HG03196 (cell line): ENCODE measurements around the gene ITGAL.
A peak's percentile ranks its signal among the peaks of the same experiment; 100 is the strongest.
"Not testable (repeated sequence)": the region's sequence is repeated elsewhere in the genome, so short reads cannot be mapped to it uniquely, and the experiment has no call there.

Experiments
- ATAC-seq: cut with Tn5 transposase; IDR thresholded peaks from one replicate; pipeline ENCODE4 v1.9.1; 2021; ENCODE audit not compliant: unreplicated experiment

The ITGAL gene

DNA sequence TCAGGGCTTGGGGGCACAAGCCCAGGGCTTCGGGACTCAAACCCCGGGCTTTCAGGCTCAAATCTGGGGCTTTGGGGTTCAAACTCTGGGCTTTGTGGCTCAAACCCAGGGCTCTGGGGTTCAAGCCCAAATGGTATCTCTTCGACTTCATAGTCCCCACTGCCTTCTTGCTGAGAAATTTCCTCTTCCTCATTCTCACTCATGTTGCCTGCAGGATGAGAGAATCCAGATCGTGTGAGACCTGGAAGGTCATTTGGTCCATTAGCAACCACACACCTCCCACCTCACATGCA is 53.2 kb downstream of the ITGAL start:
- ATAC-seq: no peak

DNA sequence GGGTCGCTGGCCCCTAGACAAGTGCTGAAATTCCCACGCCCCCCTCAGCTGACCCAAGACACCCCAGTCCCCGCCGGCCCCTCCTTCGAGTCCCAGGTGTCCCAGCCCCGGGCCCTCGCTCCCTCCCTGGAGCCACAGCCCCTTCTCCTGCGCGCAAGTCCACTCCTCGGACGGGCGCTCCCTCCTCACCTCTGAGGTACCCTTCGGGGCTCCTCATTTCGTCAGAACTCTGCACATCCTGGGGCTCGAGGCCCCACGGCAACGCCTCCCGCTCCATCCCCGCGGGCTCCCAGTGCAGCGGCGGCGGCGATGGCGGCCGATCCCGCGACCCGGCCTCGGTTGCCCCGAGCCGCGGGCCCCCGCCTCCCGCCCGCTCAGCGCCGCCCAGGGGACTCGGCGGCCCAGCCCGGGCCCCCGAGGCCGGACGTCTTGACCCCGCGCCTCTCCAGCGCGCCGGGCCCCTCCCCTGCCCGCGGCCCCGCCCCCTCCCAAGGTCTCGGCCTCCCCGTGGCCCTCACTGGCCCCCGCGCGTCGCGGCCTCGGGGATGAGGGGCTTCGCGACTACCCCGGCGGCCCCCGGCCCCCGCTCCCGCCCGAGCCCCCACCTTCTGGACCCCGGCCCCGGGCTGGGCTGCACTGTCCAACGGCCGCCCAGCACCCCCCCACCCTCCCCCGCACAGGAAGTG is 53.7 kb downstream of the ITGAL start, which contains the start of gene ZNF768:
Gene ZNF768 (minus strand): TSS at position 430 of the 686 bp plus-strand sequence. CDS start 153 bp downstream, at position 277.
- peak; percentile 15 for ATAC-seq

DNA sequence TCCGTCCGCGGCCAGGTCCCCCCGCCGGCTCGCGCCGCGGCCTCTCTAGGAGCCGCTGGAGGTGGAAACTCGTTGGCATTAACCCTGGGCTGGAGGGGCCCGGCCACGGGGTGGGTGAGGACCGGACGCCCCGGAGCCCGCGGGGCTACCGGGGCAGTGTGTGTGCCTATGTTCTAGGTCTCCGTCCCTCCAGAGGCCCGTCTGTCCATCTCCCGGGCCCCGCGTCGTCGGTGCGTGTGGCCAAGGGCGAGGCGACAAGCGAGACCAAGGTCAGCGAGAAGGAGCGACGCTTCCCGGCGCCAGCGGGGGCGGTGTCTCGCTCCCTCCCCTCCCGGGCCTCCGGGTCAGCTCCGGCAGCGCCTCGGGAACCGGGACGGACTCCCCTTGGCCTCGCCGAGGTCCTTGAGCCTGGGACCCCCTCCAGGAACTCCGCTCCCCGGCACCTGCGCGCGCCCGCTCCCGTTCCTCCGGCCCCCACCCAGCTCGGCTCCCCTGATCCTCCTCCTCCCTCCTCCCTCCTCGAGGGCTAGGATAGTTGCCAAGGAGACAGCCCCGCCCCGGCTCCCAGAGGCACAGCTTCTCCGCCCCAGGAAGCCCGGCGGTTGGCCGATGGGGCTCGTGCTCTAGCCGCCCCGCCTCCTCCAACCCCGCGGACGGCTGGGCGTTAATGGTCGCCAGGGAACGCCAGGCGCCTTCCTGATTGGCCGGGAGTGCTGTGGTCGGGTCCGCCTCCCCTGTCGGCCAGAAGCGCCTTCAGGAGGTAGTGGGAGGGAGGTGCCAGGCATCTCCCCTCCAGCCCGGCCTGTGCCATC is 54.5 kb downstream of the ITGAL start:
- ATAC-seq: peak; percentile 72

DNA sequence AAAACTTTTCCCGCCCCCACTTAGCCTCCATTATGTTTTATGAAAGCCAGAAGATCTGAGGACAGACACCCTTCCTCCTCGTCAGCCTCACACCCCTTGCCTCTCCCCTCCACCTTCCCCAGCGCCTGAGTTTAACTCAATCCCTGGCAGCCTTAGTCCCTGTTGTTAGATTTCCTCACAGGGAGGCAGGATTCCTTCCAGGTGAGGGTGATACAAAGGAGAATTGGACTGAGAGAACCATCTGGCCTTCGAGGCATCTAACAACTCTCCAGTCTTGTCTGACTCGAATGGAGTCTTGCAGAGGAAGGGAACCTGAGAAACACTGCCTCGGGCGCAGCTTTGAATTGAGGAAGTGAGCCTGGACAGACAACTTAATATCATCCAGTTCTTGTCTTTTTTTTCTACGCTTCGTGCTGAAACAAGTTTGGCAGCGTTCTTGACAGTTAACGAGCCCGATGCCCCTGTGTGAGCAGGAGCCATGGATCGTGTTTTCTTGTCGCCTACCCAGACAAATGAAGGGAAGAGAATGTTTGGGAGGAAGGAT is 55.2 kb downstream of the ITGAL start:
- peak; percentile 5 for ATAC-seq

DNA sequence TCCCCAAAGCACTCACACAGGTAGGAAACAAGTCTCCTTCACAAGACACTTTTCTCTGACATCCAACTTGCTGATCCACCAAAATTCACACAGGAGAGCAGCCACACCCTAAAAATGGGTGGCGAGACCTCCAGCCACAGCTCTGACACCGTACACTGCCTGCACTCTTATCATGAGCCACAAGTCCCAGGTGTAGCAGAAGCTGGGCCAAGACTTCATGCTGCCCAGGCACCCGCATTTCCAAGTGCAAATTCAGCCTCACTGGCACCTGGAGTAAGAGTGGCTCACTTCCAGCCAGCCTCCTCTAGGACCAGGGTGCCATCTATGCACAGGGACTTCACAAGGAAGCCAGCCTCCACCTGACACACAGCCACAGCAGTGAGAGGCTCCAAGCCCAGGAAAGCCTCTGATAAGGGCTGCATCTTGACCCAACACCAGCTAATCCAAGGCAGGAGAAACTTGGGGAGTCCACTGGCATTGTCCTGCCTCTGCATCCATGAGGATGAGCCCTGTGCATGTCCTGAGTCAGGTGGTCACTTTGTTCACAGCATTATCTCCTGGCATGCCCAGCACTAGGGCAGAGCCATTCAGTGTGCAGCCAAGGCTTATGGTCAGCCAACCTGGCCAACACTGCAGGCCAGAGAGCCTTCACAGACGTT is 56.4 kb downstream of the ITGAL start:
- no peak for ATAC-seq

DNA sequence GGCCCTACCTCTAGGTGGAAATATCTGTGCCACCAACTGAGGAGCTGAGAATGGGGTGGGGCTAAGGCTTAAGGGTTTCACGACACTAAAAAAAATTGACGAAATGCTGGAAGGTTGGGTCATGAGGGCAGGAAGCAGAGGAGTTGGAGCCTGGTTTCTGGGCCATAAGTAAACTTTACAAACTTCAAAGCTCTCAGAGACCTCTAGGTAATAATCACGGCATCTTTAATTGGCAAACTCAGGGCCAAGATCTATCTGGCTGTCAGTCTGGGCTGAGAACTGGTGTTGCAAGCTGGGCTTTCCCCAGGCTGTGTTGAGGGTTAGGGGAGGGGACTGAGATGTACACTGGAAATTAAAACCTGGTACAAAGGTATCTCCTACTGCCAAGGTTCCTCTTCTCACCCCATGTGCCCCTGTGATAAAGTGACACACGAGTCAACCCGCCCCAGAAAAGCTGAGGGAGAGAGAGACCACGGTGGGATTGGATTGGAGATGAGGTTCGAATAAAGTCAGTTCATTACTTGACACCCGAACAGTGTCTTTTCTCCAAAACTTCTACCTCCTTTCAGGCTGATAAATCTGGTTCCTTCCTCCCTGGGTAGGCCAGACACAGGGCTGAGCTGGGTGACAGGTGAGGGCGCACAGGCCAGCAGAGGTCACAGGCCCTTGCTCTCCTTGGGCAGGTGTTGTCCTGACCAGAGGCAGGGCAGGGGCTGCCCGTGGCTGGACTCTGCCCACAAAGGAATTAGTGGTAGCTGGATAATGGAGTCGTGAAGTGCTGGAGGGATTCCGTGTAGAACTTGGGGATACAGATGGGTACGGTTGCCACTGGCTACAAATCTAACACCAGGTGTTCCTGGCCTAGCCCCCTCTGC is 57.9 kb downstream of the ITGAL start:
- no peak for ATAC-seq

DNA sequence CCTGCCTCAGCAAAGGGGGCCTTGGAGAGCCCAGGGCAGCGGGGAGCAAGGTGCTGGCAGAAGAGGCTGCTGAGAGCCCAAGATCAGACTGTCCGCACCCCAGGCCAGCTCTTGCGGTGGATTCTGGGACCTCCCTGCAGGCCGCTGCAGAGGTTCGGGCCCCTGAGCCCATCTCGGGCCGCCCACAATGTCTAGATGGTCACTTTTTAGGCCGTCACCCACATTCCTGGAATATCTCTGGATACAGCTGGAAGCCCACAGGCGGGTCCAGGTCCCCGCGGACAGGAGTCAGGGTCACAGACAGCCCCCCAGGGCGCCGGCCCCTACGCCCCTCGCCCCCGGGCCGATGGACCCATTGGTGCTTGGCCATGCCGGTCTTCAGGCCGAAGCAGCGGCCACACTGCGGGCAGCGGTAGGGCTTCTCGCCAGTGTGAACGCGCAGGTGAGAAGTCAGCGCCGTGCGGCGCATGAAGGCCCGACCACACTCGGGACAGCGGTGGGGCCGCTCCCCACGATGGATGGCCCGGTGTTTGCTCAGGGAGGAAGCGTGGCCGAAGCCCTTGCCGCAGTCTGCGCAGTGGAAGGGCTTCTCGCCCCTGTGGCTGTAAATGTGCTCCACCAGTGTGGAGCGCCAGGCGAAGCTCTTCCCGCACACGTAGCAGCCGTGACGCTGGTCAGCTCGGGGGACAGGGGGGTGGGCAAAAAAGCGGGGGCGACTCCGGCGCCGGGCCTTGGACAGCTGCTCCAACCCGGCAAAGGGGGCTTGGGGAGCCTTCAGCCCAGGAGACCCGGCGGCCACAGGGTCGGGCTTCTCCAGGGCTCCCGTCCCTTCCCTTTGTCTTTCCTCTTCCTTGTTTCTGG is 60.0 kb downstream of the ITGAL start:
- no peak for ATAC-seq

DNA sequence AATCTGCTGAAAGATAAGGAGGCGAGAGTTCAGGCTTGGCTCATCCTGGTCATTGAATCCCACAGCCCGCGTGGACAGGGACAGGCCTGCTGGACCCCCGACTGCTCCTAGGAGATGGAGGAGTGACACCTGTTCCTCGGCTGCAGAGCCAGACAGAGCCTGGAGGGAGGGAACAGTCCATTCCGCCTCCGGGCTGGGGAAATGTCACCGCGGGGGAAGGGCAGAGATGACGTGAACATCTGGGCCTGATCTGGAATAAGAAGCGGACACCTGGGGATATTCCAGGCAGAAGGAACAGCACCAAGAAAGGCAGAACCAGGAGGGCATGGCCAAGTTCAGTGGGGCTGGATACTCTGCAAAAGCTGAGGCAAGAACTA is 60.6 kb downstream of the ITGAL start:
- ATAC-seq: no peak

DNA sequence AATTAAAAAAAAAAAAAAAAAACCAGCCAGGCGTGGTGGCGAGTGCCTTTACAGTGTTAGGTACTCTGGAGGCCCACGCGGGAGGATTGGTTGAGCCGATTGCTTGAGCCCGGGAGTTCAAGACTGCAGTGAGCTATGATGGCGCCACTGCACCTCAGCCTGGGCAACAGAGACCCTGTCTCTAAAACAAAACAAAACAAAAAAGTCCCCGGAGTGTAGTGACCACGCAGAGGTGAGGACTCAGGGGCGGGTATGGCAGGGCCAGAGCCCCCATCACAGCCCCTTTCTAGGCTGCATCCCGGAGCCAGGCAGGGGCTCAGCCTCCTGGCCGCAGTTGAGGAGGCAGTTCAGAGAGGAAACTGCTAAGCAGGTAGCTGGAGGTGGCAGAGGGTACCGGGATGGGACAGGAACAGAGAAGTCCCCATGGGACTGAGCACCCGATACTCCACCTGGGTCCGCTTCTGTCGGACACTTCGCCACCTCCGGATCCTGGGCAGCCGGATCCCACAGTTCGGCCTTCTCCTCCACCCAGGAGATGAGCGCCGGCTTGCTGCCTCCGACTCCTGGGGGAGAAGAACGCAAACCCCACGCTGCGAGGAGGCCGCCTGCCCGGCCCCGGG is 61.3 kb downstream of the ITGAL start:
- ATAC-seq: peak; percentile 32

DNA sequence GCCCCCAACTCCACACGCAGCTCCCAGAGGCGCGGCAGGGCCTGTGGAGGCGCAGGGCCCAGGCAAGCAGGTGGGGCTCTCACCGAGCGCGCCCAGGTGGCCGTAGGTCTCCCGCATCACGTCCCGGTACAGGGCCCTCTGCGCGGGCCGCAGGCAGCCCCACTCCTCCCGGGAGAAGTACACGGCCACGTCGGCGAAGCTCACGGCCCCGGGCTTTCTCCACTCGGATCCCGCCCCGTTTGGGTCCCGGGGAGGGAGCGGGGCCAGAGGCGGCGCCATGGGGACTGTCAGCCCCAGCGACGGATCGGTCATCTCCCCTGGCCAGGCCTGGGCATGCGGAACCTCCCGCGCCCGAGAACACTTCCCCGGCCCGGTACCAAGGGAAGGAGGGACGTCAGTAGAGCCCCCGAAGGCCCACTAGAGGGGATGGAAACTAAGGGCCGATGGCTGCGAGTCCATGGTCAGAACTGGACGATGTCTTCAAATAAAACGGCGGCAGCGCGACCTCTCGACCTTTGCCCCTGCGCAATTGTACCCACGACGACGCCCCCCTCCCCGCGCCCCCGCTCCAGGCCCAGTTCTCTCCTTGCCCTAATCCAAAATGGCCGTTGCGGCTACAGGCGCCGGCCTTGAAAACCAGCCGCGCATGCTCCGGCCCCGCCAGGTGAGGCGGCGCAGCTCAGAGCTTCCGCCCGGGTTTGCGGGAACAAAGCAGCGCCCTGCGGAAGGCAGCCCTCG is 62.0 kb downstream of the ITGAL start, which contains the start of gene ZNF747:
Gene ZNF747 (minus strand): TSS at position 491 of the 738 bp plus-strand sequence. CDS start 179 bp downstream, at position 312.
- ATAC-seq: peak; percentile 62

DNA sequence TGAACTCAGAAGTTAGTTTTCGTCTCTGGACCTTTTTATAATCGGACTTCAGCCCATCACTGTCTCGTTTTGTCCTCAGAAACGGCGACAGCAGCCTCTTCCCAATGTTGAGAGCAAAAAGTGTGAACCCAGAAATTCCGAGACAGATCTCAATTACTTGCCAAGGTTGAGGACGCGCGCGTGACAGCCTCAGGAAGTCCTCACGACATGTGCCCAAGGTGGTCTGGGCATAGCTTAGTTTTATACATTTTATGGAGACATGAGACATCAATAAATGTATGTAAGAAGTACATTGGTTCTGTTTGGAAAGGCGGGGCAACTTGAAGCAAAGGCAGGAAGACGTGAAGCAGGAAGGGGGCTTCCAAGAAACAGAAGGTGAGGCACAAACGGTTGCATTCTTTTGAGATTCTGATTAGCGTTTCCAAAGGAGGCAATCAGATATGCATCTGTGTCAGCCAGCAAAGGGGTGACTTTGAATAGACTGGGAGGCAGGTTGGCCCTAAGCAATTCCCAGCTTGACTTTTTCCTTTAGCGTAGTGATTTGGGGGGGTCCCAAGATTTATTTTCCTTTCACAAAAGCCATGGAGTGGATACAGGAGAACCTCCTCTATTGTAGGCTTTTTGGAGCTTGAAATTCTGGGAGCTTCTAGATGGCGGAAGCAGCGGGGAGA is 62.7 kb downstream of the ITGAL start:
- no peak for ATAC-seq

DNA sequence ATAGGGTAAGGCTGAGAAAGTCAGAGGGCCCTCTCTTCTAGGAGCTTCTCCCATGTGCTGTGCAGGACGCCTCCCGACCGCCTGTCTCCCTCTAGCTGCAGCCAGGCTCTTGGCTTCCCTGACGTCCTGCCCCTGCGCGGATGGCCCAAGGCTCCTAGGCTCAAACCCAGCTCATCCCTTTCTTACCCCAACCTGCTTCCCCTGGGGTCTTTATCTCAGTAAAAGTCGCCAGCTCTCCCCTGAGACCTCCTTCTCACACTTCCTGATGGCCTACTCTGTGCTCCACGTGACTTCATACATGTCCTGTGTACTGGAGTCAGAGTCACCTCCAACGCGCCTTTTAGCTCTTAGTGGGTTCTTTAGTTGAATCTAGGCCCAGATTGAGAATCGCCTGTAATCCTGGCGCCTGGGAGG is 63.2 kb downstream of the ITGAL start:
- ATAC-seq: peak; percentile 40

DNA sequence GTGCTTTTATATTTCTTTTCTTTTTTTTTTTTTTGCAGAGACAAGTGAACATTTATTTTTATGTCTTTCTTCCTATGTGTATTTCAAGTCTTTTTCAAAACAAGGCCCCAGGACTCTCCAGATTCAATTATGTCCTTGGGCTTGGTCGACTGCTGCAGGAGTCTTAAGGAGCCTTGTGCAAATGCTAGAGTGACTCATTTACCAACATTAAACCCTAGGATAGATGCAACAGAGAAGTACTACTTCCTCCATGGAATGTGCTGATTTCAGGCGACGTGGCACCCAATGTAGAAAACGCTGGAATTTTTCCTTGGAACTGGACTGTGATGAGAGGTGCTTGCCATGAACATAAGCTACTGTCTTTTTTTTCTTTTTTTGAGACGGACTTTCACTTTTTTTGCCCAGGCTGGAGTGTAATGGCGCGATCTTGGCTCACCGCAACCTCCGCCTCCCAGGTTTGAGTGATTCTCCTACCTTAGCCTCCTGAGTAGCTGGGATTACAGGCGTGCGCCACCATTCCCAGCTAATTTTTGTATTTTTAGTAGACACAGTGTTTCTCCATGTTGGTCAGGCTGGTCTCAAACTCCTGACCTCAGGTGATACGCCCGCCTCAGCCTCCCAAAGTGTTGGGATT is 64.0 kb downstream of the ITGAL start:
- not testable (repeated sequence) for ATAC-seq

DNA sequence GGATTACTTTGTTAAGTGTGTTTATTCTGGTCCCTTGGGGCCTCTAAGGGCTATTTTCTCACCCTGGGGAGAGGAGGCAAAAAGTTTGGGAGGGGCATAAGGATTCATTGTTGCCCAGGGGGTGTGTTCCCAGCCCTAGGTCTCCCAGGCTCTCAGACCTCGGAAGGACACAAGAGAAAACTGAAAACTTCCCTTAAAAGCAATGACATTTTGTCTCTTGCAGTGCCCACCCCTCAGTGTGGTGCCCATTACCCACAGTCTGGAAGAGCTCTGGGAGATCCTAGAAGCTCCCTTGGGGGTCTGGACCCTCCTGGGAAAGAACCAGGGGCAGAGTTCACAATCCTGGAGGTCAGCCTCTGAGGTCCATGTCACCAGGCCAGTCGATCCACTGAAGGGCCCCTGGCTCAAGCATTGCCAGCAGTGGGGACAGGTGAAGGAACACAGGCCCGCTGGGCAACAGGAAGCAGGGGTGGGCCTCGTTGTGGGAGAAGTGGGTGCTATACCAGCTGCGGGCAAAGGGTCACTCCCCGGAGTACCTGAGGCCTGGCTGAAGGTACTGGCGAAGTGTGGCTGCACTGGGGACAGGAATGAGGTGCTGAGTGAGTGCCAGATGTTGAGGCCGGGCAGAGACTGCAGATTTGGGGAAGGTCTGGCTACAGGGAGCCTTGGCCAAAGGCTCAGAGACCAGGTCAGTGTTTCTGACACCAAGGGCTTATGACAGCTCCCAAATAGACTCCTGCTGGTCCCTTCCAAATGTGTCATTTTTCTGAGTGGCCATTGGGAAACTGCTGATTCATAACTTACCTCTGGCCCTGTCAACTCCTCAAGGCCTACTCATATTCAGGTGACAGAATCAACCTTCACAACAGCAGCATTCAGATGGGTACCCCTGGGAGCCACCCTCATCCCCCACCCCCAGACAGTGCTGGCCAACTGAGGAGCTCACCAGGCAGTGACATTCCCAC is 66.7 kb downstream of the ITGAL start:
- no peak for ATAC-seq

DNA sequence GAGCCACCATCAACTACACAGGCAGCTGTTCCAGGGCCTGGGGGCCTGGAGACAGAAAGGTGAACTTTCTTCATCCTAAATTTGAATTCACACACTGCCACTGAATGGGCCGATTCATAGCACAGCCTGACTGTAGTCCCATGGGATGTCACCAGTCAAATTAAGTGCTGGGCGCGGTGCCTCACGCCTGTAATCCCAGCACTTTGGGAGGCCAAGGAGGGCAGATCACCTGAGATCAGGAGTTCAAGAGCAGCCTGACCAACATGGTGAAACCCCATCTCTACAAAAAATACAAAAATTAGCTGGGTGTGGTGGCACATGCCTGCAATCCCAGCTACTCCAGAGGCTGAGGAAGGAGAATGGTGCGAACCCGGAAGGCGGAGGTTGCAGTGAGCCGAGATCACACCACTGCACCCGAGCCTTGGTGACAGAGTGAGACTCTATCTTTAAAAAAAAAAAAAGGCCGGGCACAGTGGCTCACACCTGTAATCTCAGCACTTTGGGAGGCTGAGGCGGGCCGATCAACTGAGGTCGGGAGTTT is 67.5 kb downstream of the ITGAL start:
- ATAC-seq: not testable (repeated sequence)

DNA sequence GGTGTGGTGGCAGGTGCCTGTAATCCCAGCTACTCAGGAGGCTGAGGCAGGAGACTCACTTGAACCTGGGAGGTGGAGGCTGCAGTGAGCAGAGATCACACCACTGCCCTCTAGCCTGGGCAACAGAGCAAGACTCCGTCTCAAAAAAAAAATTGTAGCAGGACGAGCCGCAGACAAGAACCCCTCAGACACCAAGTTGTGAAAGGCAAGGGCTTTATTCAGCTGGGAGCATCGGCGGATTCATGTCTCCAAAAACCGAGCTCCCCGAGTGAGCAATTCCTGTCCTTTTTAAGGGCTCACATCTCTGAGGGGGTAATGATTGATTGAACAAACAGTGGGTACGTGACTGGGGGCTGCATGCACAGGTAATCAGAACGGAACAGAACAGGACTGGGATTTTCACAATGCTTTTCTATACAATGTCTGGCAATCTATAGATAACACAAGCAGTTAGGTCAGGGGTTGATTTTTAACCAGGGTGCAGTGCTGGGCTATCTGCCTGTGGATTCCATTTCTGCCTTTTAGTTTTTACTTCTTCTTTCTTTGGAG is 68.4 kb downstream of the ITGAL start:
- ATAC-seq: not testable (repeated sequence)
